HCT116 (cell line): ENCODE results near the gene CTDSPL2. TPM values are rescaled to one million over a fixed set of nuclear protein-coding genes. Genes with fewer than 3 reads are reported as not detected.
"Not testable (repeated sequence)": the region's sequence is repeated elsewhere in the genome, so short reads cannot be mapped to it uniquely, and the experiment has no call there.

ENCODE experiments used
- ATAC-seq: fragments of 200-7000 bp; cut with Tn5 transposase; 2 replicates; pipeline ENCODE4 v1.9.1; 2020; ENCODE audit warnings: mild to moderate bottlenecking, moderate library complexity
- BruUV-seq: library from RNA; stranded (reverse); fragments of 400-500 nt; replicated peaks from 2 replicates; lab custom pipeline; 2021; lab: Mats Ljungman, UMichigan
- CTCF ChIA-PET: fragments of 300-600 bp; sonication (Branson Sonifier 250); formaldehyde crosslinking; loops from one replicate; lab custom pipeline; 2021; ENCODE audit warnings: antibody characterized with exemption; lab: Charles Lee
- POLR2A ChIA-PET: fragments of 300-600, 350-600 bp; sonication (Branson Sonifier 250); formaldehyde crosslinking; loops from one replicate; lab custom pipeline; 2021; ENCODE audit warnings: antibody characterized with exemption; lab: Charles Lee
- RAD21 ChIA-PET, 2 experiments: fragments of 300-600 bp; sonication (Branson Sonifier 250); formaldehyde crosslinking; loops; one replicate each; lab custom pipeline; 2023; ENCODE audit warnings: low total read pairs in 2 of 2; ENCODE audit not compliant: uncharacterized antibody in 2 of 2, unreplicated experiment in 2 of 2, low non-redundant PET in 1 of 2; lab: Charles Lee
- DNase-seq: peaks from one replicate; pipeline ENCODE4 v3.0.0-alpha.2; 2010; ENCODE audit warnings: low read depth, low spot score
- H2AFZ ChIP-seq: fragments of 200-600 bp; shearing (Covaris generic), sonication (generic); 2 replicates; pipeline ENCODE4 v1.6.1; 2017; ENCODE audit warnings: low read depth, mixed run types, mixed read lengths, antibody characterized with exemption, low read length; ENCODE audit not compliant: poor library complexity, severe bottlenecking
- H3K27ac ChIP-seq: 2 replicates; pipeline ENCODE4 v1.5.1; 2012; ENCODE audit warnings: low read depth, low read length
- H3K27me3 ChIP-seq: fragments of 200-600 bp; sonication (generic); 2 replicates; pipeline ENCODE4 v1.6.1; 2016; ENCODE audit warnings: mixed run types, low read length, mixed read lengths; ENCODE audit not compliant: insufficient read depth
- H3K36me3 ChIP-seq, 2 experiments: fragments of 200-500 bp in 1 of 2; fragments of 200-600 bp in 1 of 2; sonication (Bioruptor generic) in 1 of 2; sonication (generic) in 1 of 2; 2 replicates each; pipeline versions ENCODE4 v1.5.1 to v1.6.1; 2014 to 2016; ENCODE audit warnings: low read length in 2 of 2, inconsistent platforms in 1 of 2, mixed read lengths in 1 of 2, mixed run types in 1 of 2; ENCODE audit not compliant: insufficient read depth in 2 of 2, control insufficient read depth in 1 of 2
- H3K4me1 ChIP-seq, 2 experiments: fragments of 200-600 bp in 1 of 2; sonication (generic) in 1 of 2; 2 replicates each; pipeline versions ENCODE4 v1.5.1 to v1.6.1; 2012 to 2017; ENCODE audit warnings: low read length in 2 of 2, inconsistent platforms in 1 of 2, mild to moderate bottlenecking in 1 of 2, mixed read lengths in 1 of 2, mixed run types in 1 of 2, moderate library complexity in 1 of 2; ENCODE audit not compliant: insufficient read depth in 2 of 2, control insufficient read depth in 1 of 2
- H3K4me2 ChIP-seq: fragments of 200-600 bp; sonication (generic); 2 replicates; pipeline ENCODE4 v1.6.1; 2017; ENCODE audit warnings: mixed run types, low read length, mixed read lengths
- H3K4me3 ChIP-seq, 2 experiments: fragments of 200-600 bp in 1 of 2; sonication (generic) in 1 of 2; replicated peaks in 1 of 2; 2 replicates each; pipeline ENCODE4 v1.5.1; 2011 to 2016; ENCODE audit warnings: low read length in 2 of 2, control low read depth in 1 of 2, low read depth in 1 of 2, mild to moderate bottlenecking in 1 of 2, mixed read lengths in 1 of 2, mixed run types in 1 of 2
- H3K79me2 ChIP-seq: fragments of 200-600 bp; sonication (generic); 2 replicates; pipeline ENCODE4 v1.6.1; 2017; ENCODE audit warnings: mild to moderate bottlenecking, mixed run types, low read length, moderate library complexity, mixed read lengths; ENCODE audit not compliant: insufficient read depth
- H3K9ac ChIP-seq: fragments of 200-600 bp; sonication (generic); 2 replicates; pipeline ENCODE4 v1.6.1; 2016; ENCODE audit warnings: low read length, mixed read lengths
- H3K9me2 ChIP-seq: fragments of 200-600 bp; sonication (generic), shearing (Covaris generic); 2 replicates; pipeline ENCODE4 v1.6.1; 2017; ENCODE audit warnings: mixed run types, mild to moderate bottlenecking, moderate library complexity; ENCODE audit not compliant: insufficient read depth
- H3K9me3 ChIP-seq, 2 experiments: fragments of 200-500 bp in 1 of 2; fragments of 200-600 bp in 1 of 2; sonication (Bioruptor generic) in 1 of 2; sonication (generic) in 1 of 2; 2 replicates each; pipeline ENCODE4 v1.6.1; 2014 to 2017; ENCODE audit warnings: low read length in 2 of 2, mixed read lengths in 2 of 2, inconsistent platforms in 1 of 2, low read depth in 1 of 2, mild to moderate bottlenecking in 1 of 2, mixed run types in 1 of 2, moderate library complexity in 1 of 2; ENCODE audit not compliant: control insufficient read depth in 1 of 2, insufficient read depth in 1 of 2
- H4K20me1 ChIP-seq: fragments of 200-600 bp; sonication (generic), shearing (Covaris generic); 2 replicates; pipeline ENCODE4 v1.6.1; 2017; ENCODE audit warnings: mixed run types, mild to moderate bottlenecking, moderate library complexity; ENCODE audit not compliant: insufficient read depth
- ELF1 ChIP-seq: IDR thresholded peaks from 2 replicates; pipeline ENCODE4 v1.6.1; 2012; ENCODE audit warnings: low read depth, borderline replicate concordance
- FOSL1 ChIP-seq: IDR thresholded peaks from 2 replicates; pipeline ENCODE4 v1.6.1; 2012; ENCODE audit warnings: low read depth
- JUND ChIP-seq: IDR thresholded peaks from 2 replicates; pipeline ENCODE4 v1.6.1; 2012
- RAD21 ChIP-seq: IDR thresholded peaks from 2 replicates; pipeline ENCODE4 v1.6.1; 2012; ENCODE audit warnings: low read depth, mild to moderate bottlenecking
- REST ChIP-seq: IDR thresholded peaks from 2 replicates; pipeline ENCODE4 v1.6.1; 2012; ENCODE audit warnings: low read depth
- ZFX ChIP-seq: fragments of 450-650 bp; IDR thresholded peaks from 2 replicates; pipeline ENCODE4 v1.6.1; 2017
- intact Hi-C: fragments of 100-400 bp; cut with micrococcal nuclease; formaldehyde crosslinking; loops from 2 replicates; pipeline ENCODE4 v1.10.0; 2022
- total RNA-seq: library from RNA; stranded (reverse); gene quantifications from one replicate; pipeline ENCODE4 v1.2.1, GENCODE V29; 2021; ENCODE audit not compliant: unreplicated experiment
- TF ChIP-seq, protein P1 (sequence below), 3 experiments: fragments of 200-600 bp in 1 of 3; sonication (generic) in 1 of 3; IDR thresholded peaks in 2 of 3; conservative IDR thresholded peaks in 1 of 3; 2 replicates each; pipeline ENCODE4 v1.5.1; 2012 to 2017; ENCODE audit warnings: low read depth in 2 of 3, low read length in 2 of 3, antibody characterized with exemption in 1 of 3, borderline replicate concordance in 1 of 3, control low read depth in 1 of 3, mild to moderate bottlenecking in 1 of 3, mixed read lengths in 1 of 3, mixed run types in 1 of 3, moderate library complexity in 1 of 3; ENCODE audit not compliant: insufficient read depth in 1 of 3

Gene CTDSPL2
- total RNA-seq, 1 experiment from 2014 or later, result 56.0 TPM

DNA sequence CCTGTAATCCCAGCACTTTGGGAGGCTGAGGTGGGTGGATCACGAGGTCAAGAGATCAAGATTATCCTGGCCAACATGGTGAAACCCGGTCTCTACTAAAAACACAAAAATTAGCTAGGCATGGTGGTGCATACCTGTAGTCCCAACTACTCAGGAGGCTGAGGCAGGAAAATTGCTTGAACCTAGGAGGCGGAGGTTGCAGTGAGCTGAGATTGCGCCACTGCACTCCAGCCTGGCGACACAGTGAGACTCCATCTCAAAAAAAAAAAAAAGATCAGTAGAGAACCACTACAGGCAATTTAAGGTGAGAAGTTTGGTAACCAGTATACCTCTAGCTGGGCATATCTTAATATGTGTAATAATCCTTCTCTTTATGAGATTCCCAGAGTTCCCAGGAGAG, 117.3 kb downstream of the CTDSPL2 start:
- CTCF ChIA-PET, intact Hi-C loops, H3K9me2 ChIP-seq, H3K9ac ChIP-seq, H3K27me3 ChIP-seq, ATAC-seq, H3K27ac ChIP-seq, BruUV-seq, RAD21 ChIA-PET, H3K4me2 ChIP-seq, DNase-seq, H3K4me3 ChIP-seq, H2AFZ ChIP-seq, H3K9me3 ChIP-seq: not testable (repeated sequence)
- H3K79me2 ChIP-seq, result peaks cover 97% of the 10 kb centered on the region
- peaks cover 0 to 15% of the 10 kb centered on the region in 2 experiments; a peak in 2 of 4 replicates for H3K4me1 ChIP-seq
- H3K36me3 ChIP-seq, result peaks cover 6 to 36% of the 10 kb centered on the region in 2 experiments
- POLR2A ChIA-PET, result interaction anchor here (2.3 kb wide), 1 partner anchor 8 kb away, joined by 15 read pairs; the partner anchor contains the start of gene EIF3J
- peaks cover 50% of the 10 kb centered on the region for H4K20me1 ChIP-seq

DNA sequence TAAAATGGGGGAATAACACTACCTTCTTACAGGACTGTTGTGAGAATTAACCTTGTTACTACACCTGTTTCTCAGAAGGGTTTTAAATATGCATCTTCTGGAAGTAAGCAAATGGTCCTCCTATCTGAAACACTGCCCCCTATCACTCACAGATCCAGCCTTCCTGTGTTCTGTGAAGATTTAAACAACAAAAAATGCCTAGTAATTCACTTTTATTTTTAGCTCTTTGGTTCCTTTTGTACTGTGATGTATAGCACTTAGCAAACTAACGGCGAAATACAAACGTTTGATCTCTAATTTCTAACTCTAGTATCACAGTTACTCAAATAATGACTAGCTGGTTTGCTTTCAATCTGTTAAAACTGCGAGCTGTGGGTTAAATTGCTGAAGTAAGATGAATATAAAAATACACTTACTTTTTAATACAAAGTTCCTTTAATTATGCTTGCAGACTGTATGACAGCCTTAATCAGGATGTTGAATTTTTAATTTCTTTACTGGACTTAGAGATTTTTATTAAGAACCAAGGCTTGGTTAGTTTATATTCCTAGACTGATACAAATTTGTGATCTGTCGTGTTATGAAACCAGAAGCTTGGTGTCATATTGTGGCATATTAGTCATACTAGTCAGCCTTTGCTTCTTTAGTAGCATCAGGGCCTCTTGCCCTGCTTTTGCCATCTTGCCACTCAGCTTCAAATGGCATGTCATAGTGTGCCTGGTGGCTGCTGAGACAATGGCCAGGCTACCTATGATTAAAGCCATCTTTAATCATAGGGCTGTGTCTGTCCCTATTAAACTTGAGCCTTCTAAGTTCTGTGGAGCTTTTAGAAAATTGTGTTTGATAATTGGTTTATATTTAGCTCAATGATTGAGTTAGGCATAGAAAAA, 118.7 kb downstream of the CTDSPL2 start:
- CTCF ChIA-PET, result interaction anchor here (0.7 to 1.9 kb wide), 5 partner anchors 9 to 322 kb away, joined by 3 to 8 read pairs (median 6); partner anchors contain the start of gene EIF3J
- RAD21 ChIA-PET, result no interaction called here
- no peaks in the 10 kb centered on the region for H3K9me3 ChIP-seq
- no peaks in the 10 kb centered on the region for H3K27me3 ChIP-seq
- no peak overlapping the region for H2AFZ ChIP-seq
- peaks cover 8 to 35% of the 10 kb centered on the region in 2 experiments; a peak in 3 of 4 replicates for H3K36me3 ChIP-seq
- H3K79me2 ChIP-seq, result peaks cover 99% of the 10 kb centered on the region
- H4K20me1 ChIP-seq, result peaks cover 54% of the 10 kb centered on the region
- no peak overlapping the region for H3K4me2 ChIP-seq
- peaks cover 2 to 6% of the 10 kb centered on the region in 2 experiments; a peak in 3 of 4 replicates for H3K4me1 ChIP-seq
- H3K9me2 ChIP-seq, result no peaks in the 10 kb centered on the region
- DNase-seq (no peak), ATAC-seq (peak; percentile 66)
- BruUV-seq, result no TSS peak
- intact Hi-C loops, result no loop called here
- no peak overlapping the region for H3K4me3 ChIP-seq
- TF ChIP-seq REST, result no peak
- TF ChIP-seq RAD21, result peak; percentile 23
- no peak for TF ChIP-seq ZFX
- TF ChIP-seq, protein P1, sequence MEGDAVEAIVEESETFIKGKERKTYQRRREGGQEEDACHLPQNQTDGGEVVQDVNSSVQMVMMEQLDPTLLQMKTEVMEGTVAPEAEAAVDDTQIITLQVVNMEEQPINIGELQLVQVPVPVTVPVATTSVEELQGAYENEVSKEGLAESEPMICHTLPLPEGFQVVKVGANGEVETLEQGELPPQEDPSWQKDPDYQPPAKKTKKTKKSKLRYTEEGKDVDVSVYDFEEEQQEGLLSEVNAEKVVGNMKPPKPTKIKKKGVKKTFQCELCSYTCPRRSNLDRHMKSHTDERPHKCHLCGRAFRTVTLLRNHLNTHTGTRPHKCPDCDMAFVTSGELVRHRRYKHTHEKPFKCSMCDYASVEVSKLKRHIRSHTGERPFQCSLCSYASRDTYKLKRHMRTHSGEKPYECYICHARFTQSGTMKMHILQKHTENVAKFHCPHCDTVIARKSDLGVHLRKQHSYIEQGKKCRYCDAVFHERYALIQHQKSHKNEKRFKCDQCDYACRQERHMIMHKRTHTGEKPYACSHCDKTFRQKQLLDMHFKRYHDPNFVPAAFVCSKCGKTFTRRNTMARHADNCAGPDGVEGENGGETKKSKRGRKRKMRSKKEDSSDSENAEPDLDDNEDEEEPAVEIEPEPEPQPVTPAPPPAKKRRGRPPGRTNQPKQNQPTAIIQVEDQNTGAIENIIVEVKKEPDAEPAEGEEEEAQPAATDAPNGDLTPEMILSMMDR (IDR thresholded peaks at IDR 0.05 in 2 of 3, conservative IDR thresholded peaks at IDR 0.05 in 1 of 3; ENCODE audit: borderline replicate concordance in 1 of 3, insufficient read depth in 1 of 3, low read depth in 2 of 3, low read length in 2 of 3), result peak in 2 of 3 experiments; percentile 46 to 59; a peak in 4 of 6 replicates
- TF ChIP-seq FOSL1, result no peak
- TF ChIP-seq ELF1, result no peak
- TF ChIP-seq JUND, result no peak
- TF ChIP-seq, all 23 proteins: peak for 2
- Histone ChIP-seq H3K27ac (no peak overlapping the region), H3K9ac (no peak overlapping the region)
- POLR2A ChIA-PET, result interaction anchor here (0.7 to 2.3 kb wide), 2 partner anchors 9 to 1103 kb away, joined by 4 to 15 read pairs; partner anchors contain the start of gene EIF3J
